Astrocyte (in vitro differentiated cells and primary cell): ENCODE measurements around the gene OSBPL1A. TPM values are rescaled to one million over a fixed set of nuclear protein-coding genes. Genes with fewer than 3 reads are reported as not detected.

ENCODE experiments used
- DNase-seq: peaks from one replicate; pipeline ENCODE4 v3.0.0-alpha.2; 2010; ENCODE audit warnings: low read depth
- FAIRE-seq: peaks from 2 replicates; lab custom pipeline; 2011; peaks lifted over from hg19 to GRCh38; lab: Jason Lieb, UNC
- H2AFZ ChIP-seq: 2 replicates; pipeline ENCODE4 v1.6.0; 2012; ENCODE audit warnings: low read depth, low read length, inconsistent platforms
- H3K27ac ChIP-seq: 2 replicates; pipeline ENCODE4 v1.5.1; 2011; ENCODE audit warnings: low read depth, low read length, inconsistent platforms
- H3K27me3 ChIP-seq: 2 replicates; pipeline ENCODE4 v1.6.0; 2011; ENCODE audit warnings: low read length, inconsistent platforms; ENCODE audit not compliant: insufficient read depth
- H3K36me3 ChIP-seq: 2 replicates; pipeline ENCODE4 v1.5.1; 2011; ENCODE audit warnings: low read length, inconsistent platforms; ENCODE audit not compliant: insufficient read depth
- H3K4me1 ChIP-seq: 2 replicates; pipeline ENCODE4 v1.5.1; 2011; ENCODE audit warnings: low read length, inconsistent platforms; ENCODE audit not compliant: insufficient read depth
- H3K4me2 ChIP-seq: 2 replicates; pipeline ENCODE4 v1.6.0; 2012; ENCODE audit warnings: low read length, inconsistent platforms
- H3K4me3 ChIP-seq: 2 replicates; pipeline ENCODE4 v1.5.1; 2011; ENCODE audit warnings: low read depth, mild to moderate bottlenecking, low read length, inconsistent platforms; ENCODE audit not compliant: insufficient read depth
- H3K79me2 ChIP-seq: 2 replicates; pipeline ENCODE4 v1.6.0; 2012; ENCODE audit warnings: mild to moderate bottlenecking, low read length, inconsistent platforms; ENCODE audit not compliant: insufficient read depth
- H3K9ac ChIP-seq: 2 replicates; pipeline ENCODE4 v1.6.0; 2012; ENCODE audit warnings: mild to moderate bottlenecking, low read length, inconsistent platforms
- H3K9me3 ChIP-seq: 2 replicates; pipeline ENCODE4 v1.5.1; 2012; ENCODE audit warnings: low read depth, mild to moderate bottlenecking, low read length, inconsistent platforms; ENCODE audit not compliant: insufficient read depth
- H4K20me1 ChIP-seq: 2 replicates; pipeline ENCODE4 v1.6.0; 2012; ENCODE audit warnings: low read length, inconsistent platforms; ENCODE audit not compliant: insufficient read depth
- H3K27ac Mint-ChIP-seq: one replicate; pipeline ENCODE4 v1.8.0; 2021; ENCODE audit warnings: mild to moderate bottlenecking, mixed read lengths; ENCODE audit not compliant: unreplicated experiment
- H3K27me3 Mint-ChIP-seq: one replicate; pipeline ENCODE4 v1.8.0; 2021; ENCODE audit warnings: low read depth, mixed read lengths; ENCODE audit not compliant: unreplicated experiment
- H3K36me3 Mint-ChIP-seq: one replicate; pipeline ENCODE4 v1.8.0; 2021; ENCODE audit warnings: low read depth, mixed read lengths; ENCODE audit not compliant: unreplicated experiment
- H3K4me1 Mint-ChIP-seq: one replicate; pipeline ENCODE4 v1.8.0; 2021; ENCODE audit warnings: low read depth, mixed read lengths; ENCODE audit not compliant: unreplicated experiment
- H3K4me3 Mint-ChIP-seq: one replicate; pipeline ENCODE4 v1.8.0; 2021; ENCODE audit warnings: mild to moderate bottlenecking, moderate library complexity, mixed read lengths; ENCODE audit not compliant: unreplicated experiment
- H3K9me3 Mint-ChIP-seq: one replicate; pipeline ENCODE4 v1.8.0; 2021; ENCODE audit warnings: mild to moderate bottlenecking, mixed read lengths; ENCODE audit not compliant: unreplicated experiment
- CTCF ChIP-seq: IDR thresholded peaks from 2 replicates; pipeline ENCODE4 v1.5.1; 2011; ENCODE audit warnings: low read depth, mild to moderate bottlenecking, inconsistent platforms, low read length, moderate library complexity; ENCODE audit not compliant: insufficient read depth
- EZH2 ChIP-seq: IDR thresholded peaks from 2 replicates; pipeline ENCODE4 v1.6.1; 2012; ENCODE audit warnings: mild to moderate bottlenecking, low read length, inconsistent platforms; ENCODE audit not compliant: insufficient read depth
- total RNA-seq: library from RNA; stranded (reverse); gene quantifications from 2 replicates; pipeline ENCODE4 v1.2.1, GENCODE V29; 2021

Gene OSBPL1A
- total RNA-seq, 1 donor from 2014 or later: 27.7 TPM

GRCh38 chr18:24427484-24427883 is 29.9 kb upstream of the OSBPL1A start:
- no peak for FAIRE-seq

DNA sequence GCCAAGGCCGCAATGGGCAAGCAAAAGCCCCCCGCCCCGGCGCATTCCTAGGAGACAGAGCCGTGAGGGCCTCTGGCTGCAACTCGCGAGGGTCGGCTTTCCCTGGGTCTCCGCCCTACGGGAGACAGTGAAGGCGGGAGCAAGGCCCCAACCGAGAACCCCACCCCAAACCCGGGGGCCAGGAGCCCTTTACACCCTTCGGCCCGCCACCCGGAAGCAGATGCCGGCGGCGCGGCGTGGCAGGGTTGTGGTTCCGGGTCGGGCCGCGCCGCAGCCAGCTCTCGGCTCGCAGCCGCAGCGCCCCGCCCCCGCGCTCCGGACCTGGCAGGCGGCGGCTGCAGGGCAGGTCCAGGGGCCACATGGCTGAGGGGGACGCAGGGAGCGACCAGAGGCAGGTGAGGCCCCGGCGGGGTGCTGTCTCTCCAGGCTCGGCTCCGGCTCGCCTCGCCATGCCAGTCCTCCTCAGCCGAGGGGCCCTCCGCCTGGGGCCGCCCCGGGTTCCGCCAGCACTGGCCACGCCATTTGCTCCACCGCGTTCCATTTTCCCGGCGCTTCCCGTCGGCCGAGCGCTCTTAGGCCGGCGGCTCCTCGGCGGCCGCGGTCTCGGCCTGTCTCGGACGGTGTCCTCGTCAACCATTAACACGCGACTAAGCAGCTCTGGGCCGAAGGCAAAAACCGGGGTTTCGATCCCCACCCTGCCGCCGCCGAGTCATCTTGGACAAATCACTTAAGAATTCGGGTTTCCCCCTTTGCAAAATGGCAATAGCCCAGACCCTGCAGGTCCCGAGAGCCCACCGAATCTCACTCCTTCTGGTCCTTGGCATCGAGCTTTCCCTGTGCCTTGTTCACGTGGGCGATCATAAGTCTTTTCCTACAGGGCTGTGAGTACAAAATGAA is 29.0 kb upstream of the OSBPL1A start, which contains the start of gene IMPACT:
IMPACT (plus strand) TSS at position 273 of the 897 bp plus-strand sequence; CDS start at position 360, 87 bp downstream.
- Mint-ChIP-seq H3K4me1 (peaks cover 6% of the 10 kb centered on the region), H3K36me3 (no peaks in the 10 kb centered on the region), H3K4me3 (peak within 1 kb of the TSS; percentile 93), H3K9me3 (no peaks in the 10 kb centered on the region), H3K27ac (peak within 1 kb of the TSS; percentile 96), H3K27me3 (peaks cover 6% of the 10 kb centered on the region)
- Histone ChIP-seq H3K27me3 (no peaks in the 10 kb centered on the region), H3K9ac (peak within 1 kb of the TSS; percentile 90), H4K20me1 (no peaks in the 10 kb centered on the region), H3K4me2 (peak within 1 kb of the TSS; percentile 99), H3K9me3 (no peaks in the 10 kb centered on the region), H2AFZ (peak within 1 kb of the TSS; percentile 89), H3K4me1 (peaks cover 14% of the 10 kb centered on the region), H3K4me3 (peak within 1 kb of the TSS; percentile 90), H3K27ac (peak within 1 kb of the TSS; percentile 78), H3K36me3 (no peaks in the 10 kb centered on the region), H3K79me2 (peaks cover 19% of the 10 kb centered on the region)
- no peak for TF ChIP-seq CTCF
- TF ChIP-seq EZH2: no peak
- FAIRE-seq (no peak), DNase-seq (peak; percentile 53)

More at GRCh38 chr18:24427484-24427883, 29.9 kb upstream of the OSBPL1A start:
- peaks cover 19% of the 10 kb centered on the region for H3K79me2 ChIP-seq
- H3K4me1 ChIP-seq: peaks cover 14% of the 10 kb centered on the region
- TF ChIP-seq CTCF (no peak), EZH2 (no peak)
- no peaks in the 10 kb centered on the region for H3K36me3 ChIP-seq
- H3K27ac ChIP-seq: no peak overlapping the region
- H3K9ac ChIP-seq: peak overlapping the region; percentile 90
- H4K20me1 ChIP-seq: no peaks in the 10 kb centered on the region
- no peaks in the 10 kb centered on the region for H3K27me3 ChIP-seq
- Mint-ChIP-seq H3K36me3 (no peaks in the 10 kb centered on the region), H3K4me1 (peaks cover 6% of the 10 kb centered on the region), H3K27me3 (peaks cover 6% of the 10 kb centered on the region), H3K9me3 (no peaks in the 10 kb centered on the region), H3K4me3 (peak overlapping the region; percentile 93), H3K27ac (peak overlapping the region; percentile 83)
- H2AFZ ChIP-seq: peak overlapping the region; percentile 23
- DNase-seq: peak; percentile 6
- peak overlapping the region; percentile 90 for H3K4me3 ChIP-seq
- no peaks in the 10 kb centered on the region for H3K9me3 ChIP-seq
- H3K4me2 ChIP-seq: peak overlapping the region; percentile 99
